GM10266 (cell line): ENCODE data around the gene RNF32.

Experiments used
- DNase-seq: peaks from one replicate; pipeline ENCODE4 v3.0.0; 2012; ENCODE audit errors: extremely low spot score
- TF ChIP-seq, protein P1 (sequence below): IDR thresholded peaks from 2 replicates; pipeline ENCODE4 v1.5.1; 2012; ENCODE audit warnings: mild to moderate bottlenecking, low read depth; ENCODE audit not compliant: control insufficient read depth, insufficient read depth; ENCODE audit errors: missing control alignments

The RNF32 gene

DNA sequence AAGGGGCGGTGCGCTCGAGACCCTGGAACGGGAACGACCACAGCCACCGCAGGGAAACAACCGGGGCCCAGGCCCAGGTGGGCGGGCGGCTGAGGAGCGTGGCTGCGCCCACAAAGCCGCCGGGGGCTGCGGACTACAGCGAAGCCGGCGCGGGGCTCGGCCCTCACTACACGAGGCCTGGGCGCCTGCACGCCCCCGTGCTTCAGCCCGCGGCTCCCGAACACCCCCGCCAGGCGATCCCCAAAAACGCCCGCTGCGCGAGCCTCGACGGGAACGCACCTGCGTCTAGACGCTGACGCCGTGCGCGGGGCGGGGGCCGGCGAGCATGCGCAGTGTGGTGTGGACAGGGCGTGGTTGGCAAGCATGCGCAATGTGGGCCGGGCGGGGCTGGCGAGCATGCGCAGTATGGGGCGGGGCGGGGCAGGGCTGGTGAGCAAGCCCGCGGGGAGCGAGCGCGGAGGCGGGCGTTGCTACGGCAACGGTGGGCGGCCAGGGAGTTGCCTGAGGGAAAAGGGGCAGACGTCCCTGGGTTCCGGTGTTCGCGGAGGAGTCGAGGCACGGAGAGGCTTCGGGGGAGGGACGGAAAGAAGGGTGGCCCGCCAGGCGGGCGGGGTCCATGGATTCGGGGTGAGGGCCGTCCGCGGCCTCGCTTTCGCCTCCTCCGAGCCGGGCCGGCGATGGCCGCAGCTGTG is at the start of gene RNF32:
RNF32 (plus strand) TSS at position 518 of the 692 bp plus-strand sequence. CDS start 3,104 bp downstream, outside the sequence.
- DNase-seq, result peak; percentile 98

DNA sequence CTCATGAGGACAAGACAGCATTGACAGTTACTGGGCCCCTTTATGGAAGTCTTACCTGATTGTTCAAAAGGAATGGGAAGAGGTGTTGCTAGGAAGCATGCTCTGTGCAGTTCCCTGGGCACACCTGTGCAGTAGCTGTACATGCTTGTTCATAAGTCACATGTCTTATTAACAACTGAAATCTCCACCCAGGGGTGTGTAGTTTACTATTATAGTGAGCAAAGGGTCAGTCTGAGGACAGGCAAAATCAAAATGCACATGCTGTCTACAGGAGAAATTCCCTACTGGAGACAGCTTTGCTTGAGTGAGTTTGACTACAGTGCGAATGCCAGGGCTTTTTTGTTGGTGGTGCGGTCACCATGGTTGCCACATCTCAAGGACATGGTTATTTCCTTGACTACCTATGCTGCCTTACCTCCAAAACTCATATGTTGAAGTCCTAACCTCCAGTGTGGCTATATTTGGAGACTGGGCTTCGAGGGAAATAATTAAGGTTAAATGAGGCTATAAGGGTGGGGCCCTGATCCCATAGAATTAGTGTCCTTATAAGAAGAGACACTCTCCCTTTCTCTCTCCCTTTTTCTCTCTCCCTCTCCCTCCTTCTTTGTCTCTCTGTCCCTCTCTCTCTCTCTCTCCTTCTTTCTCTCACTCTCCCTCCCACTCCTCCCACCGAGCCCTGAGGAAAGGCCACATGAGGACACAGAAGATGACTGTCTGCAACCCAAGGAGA is 48.3 kb upstream of the RNF32 start:
- DNase-seq, result no peak
- TF ChIP-seq, protein P1, sequence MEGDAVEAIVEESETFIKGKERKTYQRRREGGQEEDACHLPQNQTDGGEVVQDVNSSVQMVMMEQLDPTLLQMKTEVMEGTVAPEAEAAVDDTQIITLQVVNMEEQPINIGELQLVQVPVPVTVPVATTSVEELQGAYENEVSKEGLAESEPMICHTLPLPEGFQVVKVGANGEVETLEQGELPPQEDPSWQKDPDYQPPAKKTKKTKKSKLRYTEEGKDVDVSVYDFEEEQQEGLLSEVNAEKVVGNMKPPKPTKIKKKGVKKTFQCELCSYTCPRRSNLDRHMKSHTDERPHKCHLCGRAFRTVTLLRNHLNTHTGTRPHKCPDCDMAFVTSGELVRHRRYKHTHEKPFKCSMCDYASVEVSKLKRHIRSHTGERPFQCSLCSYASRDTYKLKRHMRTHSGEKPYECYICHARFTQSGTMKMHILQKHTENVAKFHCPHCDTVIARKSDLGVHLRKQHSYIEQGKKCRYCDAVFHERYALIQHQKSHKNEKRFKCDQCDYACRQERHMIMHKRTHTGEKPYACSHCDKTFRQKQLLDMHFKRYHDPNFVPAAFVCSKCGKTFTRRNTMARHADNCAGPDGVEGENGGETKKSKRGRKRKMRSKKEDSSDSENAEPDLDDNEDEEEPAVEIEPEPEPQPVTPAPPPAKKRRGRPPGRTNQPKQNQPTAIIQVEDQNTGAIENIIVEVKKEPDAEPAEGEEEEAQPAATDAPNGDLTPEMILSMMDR, result no peak

More for the DNA sequence above, at the start of gene RNF32:
- TF ChIP-seq, protein P1, result no peak

DNA sequence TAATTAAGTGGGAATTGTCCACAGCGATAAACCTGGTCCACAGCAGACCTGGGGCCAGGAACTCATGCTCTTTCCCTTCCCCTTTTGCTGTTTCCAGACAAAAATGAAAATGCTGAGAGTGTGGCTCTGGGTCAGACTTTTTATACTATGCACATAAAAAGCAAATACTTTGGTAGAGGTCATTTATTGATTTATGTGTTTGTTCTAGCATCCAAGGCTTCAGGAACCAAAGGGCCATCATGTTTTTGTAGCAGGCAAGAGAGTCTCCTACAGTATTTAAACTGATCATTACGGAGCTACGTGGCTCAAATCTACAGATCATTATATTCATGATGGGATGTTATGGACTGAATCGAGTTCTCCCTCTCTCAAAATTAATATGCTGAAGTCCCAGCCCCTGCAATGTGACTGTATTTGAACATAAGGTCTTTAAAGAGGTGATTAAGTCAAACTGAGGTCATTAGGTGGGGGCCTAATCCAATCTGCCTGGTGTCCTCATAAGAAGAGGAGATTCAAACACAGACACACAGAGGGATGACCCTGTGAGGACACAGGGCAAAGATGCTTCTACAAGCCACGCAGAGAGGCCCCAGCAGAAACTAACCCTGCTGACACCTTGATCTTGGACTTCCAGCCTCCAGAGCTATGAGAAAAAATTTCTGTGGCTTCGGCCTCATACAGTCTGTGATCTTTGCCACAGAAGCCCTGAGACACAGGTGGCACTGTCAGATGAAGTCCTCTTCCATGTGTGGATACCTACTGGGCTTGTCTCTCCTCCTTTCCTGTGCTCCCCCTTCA is 46.1 kb upstream of the RNF32 start:
- TF ChIP-seq, protein P1, result no peak
- no peak for DNase-seq

DNA sequence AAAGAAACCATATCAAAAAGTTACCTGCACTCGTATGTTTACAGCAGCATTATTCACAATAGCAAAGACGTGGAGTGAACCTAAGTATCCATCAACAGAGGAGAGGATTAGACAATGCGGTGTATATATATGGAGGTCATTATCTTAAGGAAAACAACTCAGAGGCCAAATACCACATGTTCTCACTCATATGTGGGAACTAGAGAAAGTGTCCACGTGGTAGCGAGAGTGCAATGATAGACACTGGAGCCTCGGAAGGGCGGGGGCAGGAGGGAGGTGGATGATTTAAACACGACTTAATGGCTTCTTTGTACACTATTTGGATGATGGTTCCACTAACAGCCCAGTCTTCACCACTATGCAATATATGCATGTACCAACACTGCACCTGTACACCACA is 40.1 kb upstream of the RNF32 start:
- TF ChIP-seq, protein P1, result no peak
- DNase-seq, result no peak

DNA sequence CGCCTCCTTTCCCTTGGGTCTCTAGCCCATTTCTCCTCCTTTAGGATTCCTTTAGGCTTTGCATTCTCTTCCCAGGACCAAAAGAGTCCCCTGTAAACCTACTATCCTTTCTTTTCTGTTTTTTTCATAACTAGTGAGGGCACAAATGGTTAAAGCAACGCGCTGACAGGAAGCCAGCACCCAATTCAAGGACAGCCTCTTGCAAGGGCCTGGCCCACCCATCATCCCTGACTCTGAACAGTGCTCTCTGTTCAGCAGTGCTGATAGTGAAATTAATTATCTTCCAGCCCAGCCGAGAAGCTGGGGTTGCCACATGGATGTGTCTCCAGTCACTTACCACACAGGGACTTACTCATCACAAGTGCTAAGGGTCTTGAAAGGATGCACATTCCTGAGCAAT is 38.3 kb upstream of the RNF32 start:
- TF ChIP-seq, protein P1, result no peak
- no peak for DNase-seq

DNA sequence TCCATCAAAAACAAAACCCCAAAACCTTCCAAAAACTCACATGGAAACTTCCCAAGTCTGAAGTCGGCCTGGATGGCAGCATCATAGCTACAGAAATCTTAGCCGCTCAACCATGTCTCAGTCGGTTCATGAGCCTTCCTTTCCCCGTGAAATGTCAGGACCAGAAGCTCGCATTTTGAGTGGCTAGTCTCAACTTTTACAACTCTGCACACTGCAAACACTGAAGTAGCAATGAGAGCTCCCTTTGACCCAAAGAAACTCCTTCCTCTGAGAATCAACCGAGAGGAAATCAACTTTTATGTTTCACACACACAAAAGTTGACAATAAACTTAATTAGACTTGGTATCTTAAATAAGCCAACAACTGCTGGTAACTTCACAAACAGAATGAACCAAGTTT is 37.6 kb upstream of the RNF32 start:
- TF ChIP-seq, protein P1, result no peak
- no peak for DNase-seq
